ENCODE results near the gene UGT2A3. TPM values are rescaled to one million over a fixed set of nuclear protein-coding genes. Genes with fewer than 3 reads are reported as not detected.

The UGT2A3 gene
- total and polyA plus RNA-seq, 2 of the 4 experiments (the other 2 are of a cell fraction): not detected

- Histone ChIP-seq H4K8ac (ENCODE audit: low read depth in 2 of 2, low read length in 2 of 2) (no peak overlapping the region), H3K27me3 (ENCODE audit: control insufficient read depth, insufficient read depth, low read length) (no peaks in the 10 kb centered on the region), H3K4me1 (ENCODE audit: control insufficient read depth, insufficient read depth, low read length) (no peaks in the 10 kb centered on the region), H3K36me3 (ENCODE audit: control insufficient read depth, insufficient read depth, low read length) (no peaks in the 10 kb centered on the region), H2AK5ac (ENCODE audit: low read depth, low read length) (no peak overlapping the region), H3K18ac (ENCODE audit: low read depth, low read length) (no peak overlapping the region), H4K20me1 (ENCODE audit: insufficient read depth, low read length) (no peaks in the 10 kb centered on the region), H2BK15ac (ENCODE audit: low read depth, low read length) (no peak overlapping the region), H2AFZ (replicated peaks; ENCODE audit: low read length, poor library complexity) (no peak overlapping the region), H2BK20ac (ENCODE audit: low read depth, low read length) (no peak overlapping the region), H3K79me1 (ENCODE audit: low read depth in 1 of 2, low read length in 2 of 2) (no peaks in the 10 kb centered on the region), H3K9me1 (ENCODE audit: insufficient read depth, low read length) (no peaks in the 10 kb centered on the region), H3K4ac (ENCODE audit: low read depth, low read length) (no peak overlapping the region), H4K91ac (ENCODE audit: insufficient read depth, low read depth, low read length) (no peak overlapping the region), H2AK9ac (replicated peaks; ENCODE audit: low read depth, low read length, poor library complexity) (no peak overlapping the region), H3K4me3 (ENCODE audit: insufficient read depth, low read depth, low read length) (no peak overlapping the region), H3K56ac (ENCODE audit: extremely low read depth, insufficient read depth, low read length) (no peak overlapping the region), H3K9ac (ENCODE audit: low read depth, low read length) (no peak overlapping the region), H3K14ac (replicated peaks; ENCODE audit: low read depth, low read length) (no peak overlapping the region), H2BK120ac (ENCODE audit: low read depth, low read length) (no peak overlapping the region), H3K9me3 (ENCODE audit: control insufficient read depth, insufficient read depth, low read length) (no peaks in the 10 kb centered on the region), H4K5ac (ENCODE audit: low read depth, low read length) (no peak overlapping the region), H3K4me2 (ENCODE audit: low read depth, low read length) (no peak overlapping the region), H2BK5ac (ENCODE audit: low read depth, low read length, poor library complexity, severe bottlenecking) (no peak overlapping the region), H3K23ac (ENCODE audit: low read depth, low read length) (no peak overlapping the region), H3K27ac (ENCODE audit: insufficient read depth, low read length) (no peak overlapping the region)
- dilution Hi-C loops (cut with HindIII; ENCODE audit: low sequenced_read_pairs, unreplicated experiment) (no loop called here), intact Hi-C loops (cut with micrococcal nuclease) (no loop called here), in situ Hi-C loops (cut with MboI; ENCODE audit: low sequenced_read_pairs) (no loop called here)
- CTCF ChIA-PET: no interaction called here
- no peak for DNase-seq
- ATAC-seq (ENCODE audit: low read depth): no peak
- TF ChIP-seq RCOR1 (IDR thresholded peaks at IDR 0.05; ENCODE audit: insufficient replicate concordance, low read length) (no peak), MAZ (IDR thresholded peaks at IDR 0.05; ENCODE audit: borderline replicate concordance, low read depth, low read length) (no peak), POLR2A (IDR thresholded peaks at IDR 0.05; ENCODE audit: low read depth, low read length) (no peak), BHLHE40 (IDR thresholded peaks at IDR 0.05; ENCODE audit: low read depth, low read length) (no peak), MAFK (IDR thresholded peaks at IDR 0.05; ENCODE audit: low read depth, low read length) (no peak), SMC3 (IDR thresholded peaks at IDR 0.05; ENCODE audit: low read depth, low read length) (no peak), RAD21 (IDR thresholded peaks at IDR 0.05; ENCODE audit: low read length) (no peak), NFE2L2 (IDR thresholded peaks at IDR 0.05; ENCODE audit: low read depth, low read length) (no peak), CEBPB (IDR thresholded peaks at IDR 0.05; ENCODE audit: low read depth, low read length) (no peak), FOS (IDR thresholded peaks at IDR 0.05; ENCODE audit: low read depth, low read length) (no peak), USF2 (IDR thresholded peaks at IDR 0.05; ENCODE audit: low read depth, low read length) (no peak), ELK1 (IDR thresholded peaks at IDR 0.05; ENCODE audit: borderline replicate concordance, low read depth, low read length) (no peak), RFX5 (IDR thresholded peaks at IDR 0.05; ENCODE audit: low read depth, low read length) (no peak), MXI1 (IDR thresholded peaks at IDR 0.05; ENCODE audit: borderline replicate concordance, low read depth, low read length) (no peak), CHD1 (IDR thresholded peaks at IDR 0.05; ENCODE audit: low read depth, low read length) (no peak)
- TF ChIP-seq, protein P1, sequence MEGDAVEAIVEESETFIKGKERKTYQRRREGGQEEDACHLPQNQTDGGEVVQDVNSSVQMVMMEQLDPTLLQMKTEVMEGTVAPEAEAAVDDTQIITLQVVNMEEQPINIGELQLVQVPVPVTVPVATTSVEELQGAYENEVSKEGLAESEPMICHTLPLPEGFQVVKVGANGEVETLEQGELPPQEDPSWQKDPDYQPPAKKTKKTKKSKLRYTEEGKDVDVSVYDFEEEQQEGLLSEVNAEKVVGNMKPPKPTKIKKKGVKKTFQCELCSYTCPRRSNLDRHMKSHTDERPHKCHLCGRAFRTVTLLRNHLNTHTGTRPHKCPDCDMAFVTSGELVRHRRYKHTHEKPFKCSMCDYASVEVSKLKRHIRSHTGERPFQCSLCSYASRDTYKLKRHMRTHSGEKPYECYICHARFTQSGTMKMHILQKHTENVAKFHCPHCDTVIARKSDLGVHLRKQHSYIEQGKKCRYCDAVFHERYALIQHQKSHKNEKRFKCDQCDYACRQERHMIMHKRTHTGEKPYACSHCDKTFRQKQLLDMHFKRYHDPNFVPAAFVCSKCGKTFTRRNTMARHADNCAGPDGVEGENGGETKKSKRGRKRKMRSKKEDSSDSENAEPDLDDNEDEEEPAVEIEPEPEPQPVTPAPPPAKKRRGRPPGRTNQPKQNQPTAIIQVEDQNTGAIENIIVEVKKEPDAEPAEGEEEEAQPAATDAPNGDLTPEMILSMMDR (conservative IDR thresholded peaks at IDR 0.05; ENCODE audit: low read depth, low read length): no peak
- WGBS, 2 experiments (ENCODE audit: extremely low coverage in 2 of 2, insufficient read length in 1 of 2): no CpG with 5 or more reads among the region's 2 CpGs
- POLR2A ChIA-PET (ENCODE audit: unreplicated experiment): no interaction called here
- BruUV-seq (replicated peaks): no TSS peak
Observed at GRCh38 chr4:68951806-68952585, 392 bp upstream of the UGT2A3 start.
